Fibroblast of the aortic adventitia (primary cell): ENCODE measurements around the gene FKBP5. TPM values are rescaled to one million over a fixed set of nuclear protein-coding genes. Genes with fewer than 3 reads are reported as not detected.

Experiments
- DNase-seq: peaks from one replicate; pipeline ENCODE4 v3.0.0-alpha.2; 2010; ENCODE audit warnings: low read depth
- H3K4me3 ChIP-seq: 2 replicates; pipeline ENCODE4 v1.5.1; 2011; ENCODE audit warnings: low read depth, mild to moderate bottlenecking, control low read depth, low read length, moderate library complexity
- CTCF ChIP-seq: IDR thresholded peaks from 2 replicates; pipeline ENCODE4 v1.5.1; 2011; ENCODE audit warnings: mild to moderate bottlenecking, low read length, control low read depth, inconsistent platforms; ENCODE audit not compliant: insufficient read depth
- total RNA-seq: library from RNA; depleted of rRNA; stranded (reverse); fragments of >200 nt; gene quantifications from 2 replicates; pipeline ENCODE4 v1.2.3, GENCODE V29; 2012; ENCODE audit warnings: low replicate concordance

FKBP5 gene
- total RNA-seq, 1 donor: 5.3 TPM

- peak; percentile 88 for DNase-seq
- TF ChIP-seq CTCF: no peak
- no peak overlapping the region for H3K4me3 ChIP-seq
These were observed 92.0 kb downstream of the FKBP5 start for GRCh38 chr6:35596448-35597442.

- no peak overlapping the region for H3K4me3 ChIP-seq
- no peak for TF ChIP-seq CTCF
- no peak for DNase-seq
These were observed 94.1 kb downstream of the FKBP5 start for GRCh38 chr6:35594503-35595186.

GRCh38 chr6:35592178-35592577 lies 96.5 kb downstream of the FKBP5 start:
- no peak overlapping the region for H3K4me3 ChIP-seq
- DNase-seq: no peak
- TF ChIP-seq CTCF: no peak

- DNase-seq: no peak
- no peak overlapping the region for H3K4me3 ChIP-seq
- no peak for TF ChIP-seq CTCF
These were observed 98.1 kb downstream of the FKBP5 start for GRCh38 chr6:35590622-35591066.

- no peak for TF ChIP-seq CTCF
- no peak for DNase-seq
These were observed 98.8 kb downstream of the FKBP5 start for GRCh38 chr6:35589904-35590303.

GRCh38 chr6:35589201-35589739 lies 99.4 kb downstream of the FKBP5 start:
- no peak for TF ChIP-seq CTCF
- no peak overlapping the region for H3K4me3 ChIP-seq
- no peak for DNase-seq

More at GRCh38 chr6:35589904-35590303, 98.8 kb downstream of the FKBP5 start:
- H3K4me3 ChIP-seq: no peak overlapping the region
